GM18951 (cell line): ENCODE data around the gene ARHGEF3.
"Not testable (repeated sequence)": the region's sequence is repeated elsewhere in the genome, so short reads cannot be mapped to it uniquely, and the experiment has no call there.

Source experiments
- POLR2A ChIP-seq: IDR thresholded peaks from 4 replicates; pipeline ENCODE4 v1.6.1; 2011; ENCODE audit warnings: mild to moderate bottlenecking; ENCODE audit not compliant: insufficient read length, insufficient read depth; ENCODE audit errors: extremely low read depth
- in situ Hi-C: fragments of 300-500 bp; cut with MboI; formaldehyde crosslinking; loops from one replicate; pipeline ENCODE4 v1.12.0; 2022; ENCODE audit warnings: low sequenced_read_pairs, mixed read lengths, inconsistent platforms; ENCODE audit not compliant: unreplicated experiment

Gene ARHGEF3

DNA sequence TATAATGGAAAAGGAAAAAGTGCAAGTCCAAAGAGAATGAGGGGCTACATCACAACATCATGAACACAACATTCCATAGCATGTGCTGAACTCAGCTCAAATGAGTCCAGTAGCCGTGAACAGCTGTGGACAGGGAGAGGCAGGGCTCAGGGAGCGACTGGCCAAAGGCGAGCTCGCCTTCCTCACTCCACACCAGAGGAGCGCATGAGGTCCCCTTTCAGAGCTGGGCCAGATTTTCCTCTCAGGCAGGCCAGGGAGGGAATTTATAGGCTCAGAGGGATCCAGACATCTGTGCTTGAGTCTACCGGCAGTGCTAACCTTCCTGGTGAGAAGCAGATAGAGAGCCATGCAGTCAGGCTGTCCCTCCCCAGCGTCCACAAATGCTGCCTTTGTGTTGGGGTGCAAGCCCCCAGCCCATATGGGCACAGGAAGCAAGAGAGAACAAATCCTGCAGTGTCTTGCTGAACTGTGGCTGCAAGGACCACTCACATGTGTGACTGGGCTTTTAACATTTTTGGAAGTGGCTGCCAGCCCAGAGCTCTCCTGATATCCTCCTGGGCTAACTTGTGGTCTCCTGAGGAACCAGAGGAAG lies 32.5 kb downstream of the ARHGEF3 start:
- no peak for TF ChIP-seq POLR2A
- in situ Hi-C loops: no loop called here

DNA sequence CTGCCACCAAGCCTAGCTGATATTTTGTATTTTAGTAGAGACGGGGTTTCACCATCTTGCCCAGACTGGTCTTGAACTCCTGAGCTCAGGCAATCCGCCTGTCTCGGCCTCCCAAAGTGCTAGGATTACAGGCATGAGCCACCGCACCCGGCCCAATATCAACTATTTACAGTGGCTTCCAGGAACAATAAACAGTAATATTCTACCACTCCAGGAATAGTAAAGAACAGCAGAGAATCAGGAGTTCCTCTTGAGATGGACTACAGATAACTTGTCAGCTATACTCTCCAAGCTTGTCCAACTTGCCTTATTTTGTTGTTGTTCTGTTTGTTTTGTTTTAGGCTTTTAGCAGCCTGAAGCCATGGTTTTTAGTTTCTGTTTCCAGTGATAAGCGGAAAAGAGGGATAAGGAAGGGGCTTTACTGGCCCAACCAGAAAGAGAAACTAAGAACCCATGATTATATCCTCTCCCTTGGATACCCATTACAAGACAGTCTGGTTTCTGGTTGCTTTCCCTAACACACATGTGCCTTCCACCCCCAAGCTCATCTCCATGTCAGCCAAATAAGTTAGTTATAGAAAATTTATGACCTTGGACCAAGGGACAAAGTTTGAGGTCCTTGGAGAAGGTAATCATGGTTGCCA lies 36.7 kb downstream of the ARHGEF3 start:
- in situ Hi-C loops: no loop called here

DNA sequence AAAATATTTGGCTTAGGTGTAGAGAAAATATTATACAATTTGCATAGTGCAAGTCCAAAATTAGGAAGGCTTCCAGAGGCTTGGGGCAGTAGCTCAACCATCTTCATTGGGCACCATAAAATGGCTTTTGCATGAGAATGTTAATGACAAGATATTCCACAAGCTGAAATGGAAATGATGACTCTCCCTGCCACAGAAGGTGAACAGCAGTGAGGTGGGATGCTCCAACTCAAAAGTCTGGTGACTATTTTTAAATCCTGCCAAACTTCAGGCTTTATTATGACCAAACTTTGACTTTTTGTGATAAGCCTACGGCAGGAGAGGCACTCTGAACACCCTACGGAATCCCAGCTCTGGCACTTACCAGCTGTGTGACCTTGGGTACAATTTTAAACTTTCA lies 37.6 kb downstream of the ARHGEF3 start:
- TF ChIP-seq POLR2A: no peak
- in situ Hi-C loops: no loop called here

More for the DNA sequence above, 36.7 kb downstream of the ARHGEF3 start:
- TF ChIP-seq POLR2A: no peak

DNA sequence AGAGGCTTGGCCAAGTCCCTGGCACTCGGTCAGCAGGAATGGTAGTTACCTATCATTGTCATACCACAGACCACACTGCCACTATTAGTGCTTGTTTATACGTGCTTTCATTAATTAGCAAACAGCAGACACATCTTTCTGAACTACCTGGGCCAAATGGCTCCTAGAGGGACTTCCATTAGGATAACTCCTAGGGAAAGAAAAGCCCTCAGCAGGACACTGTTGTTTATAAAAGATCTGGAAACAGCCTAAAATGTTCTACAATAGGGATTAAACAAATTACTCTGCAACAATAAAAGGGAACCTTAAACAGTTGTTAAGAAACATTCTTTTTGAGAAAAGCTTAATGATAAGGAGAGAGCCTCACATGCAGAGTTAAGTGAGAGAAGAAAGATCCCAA lies 38.5 kb downstream of the ARHGEF3 start:
- in situ Hi-C loops: no loop called here

DNA sequence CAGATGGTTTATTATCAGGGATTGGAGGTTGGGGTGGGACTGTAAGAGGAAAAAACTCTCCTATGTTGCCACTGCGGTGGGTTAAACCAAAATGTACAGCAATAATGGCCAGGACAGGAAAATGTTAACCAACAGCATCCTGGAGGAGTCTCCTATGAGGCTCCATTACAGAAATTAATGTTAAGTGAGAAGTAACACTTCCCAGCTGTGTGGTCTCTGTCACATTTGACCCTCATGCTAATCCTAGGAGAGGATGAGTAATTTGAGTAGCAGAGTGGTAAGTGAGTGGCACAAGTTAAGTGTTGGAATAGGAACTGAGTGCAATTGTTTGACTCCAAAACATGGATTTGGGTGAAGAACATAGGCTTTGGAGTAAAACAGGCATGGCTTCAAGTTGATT lies 39.0 kb downstream of the ARHGEF3 start:
- in situ Hi-C loops: no loop called here
- no peak for TF ChIP-seq POLR2A

More for the DNA sequence above, 38.5 kb downstream of the ARHGEF3 start:
- TF ChIP-seq POLR2A: no peak

DNA sequence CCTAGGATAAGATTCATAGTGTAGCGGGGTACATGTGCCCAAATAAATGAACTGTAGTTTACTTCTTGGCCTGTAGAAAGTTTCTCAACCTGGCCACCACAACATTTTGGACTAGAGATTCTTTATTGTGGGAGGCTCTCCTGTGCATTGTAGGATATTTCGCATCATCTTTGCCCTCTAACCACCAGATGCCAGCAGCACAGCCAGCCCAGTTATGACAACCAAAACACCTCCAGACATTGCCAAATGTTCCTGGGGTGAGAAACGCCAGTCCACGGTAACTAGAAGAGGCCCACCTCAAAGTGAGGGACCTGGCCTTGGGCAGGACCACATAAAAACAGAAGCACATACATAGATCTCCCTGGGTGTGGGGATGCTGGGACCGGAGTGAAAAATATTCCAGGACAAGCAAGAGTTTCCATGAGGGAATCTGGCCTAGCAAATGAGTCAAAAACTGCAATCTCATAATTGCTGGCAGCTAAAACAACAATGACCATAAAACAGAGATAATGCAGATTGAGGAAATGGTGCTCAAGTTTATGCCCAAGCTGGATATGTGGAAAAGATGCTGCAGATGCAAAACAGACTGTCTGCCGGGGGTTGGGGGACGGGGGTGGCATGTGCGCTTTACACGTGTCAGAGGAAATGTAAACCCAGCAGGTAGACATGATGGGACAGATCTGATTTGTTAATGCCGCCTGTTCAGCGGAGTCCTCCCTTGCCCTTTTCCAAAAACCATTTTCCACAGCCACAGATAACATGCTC lies 39.7 kb downstream of the ARHGEF3 start:
- in situ Hi-C loops: no loop called here
- TF ChIP-seq POLR2A: no peak

DNA sequence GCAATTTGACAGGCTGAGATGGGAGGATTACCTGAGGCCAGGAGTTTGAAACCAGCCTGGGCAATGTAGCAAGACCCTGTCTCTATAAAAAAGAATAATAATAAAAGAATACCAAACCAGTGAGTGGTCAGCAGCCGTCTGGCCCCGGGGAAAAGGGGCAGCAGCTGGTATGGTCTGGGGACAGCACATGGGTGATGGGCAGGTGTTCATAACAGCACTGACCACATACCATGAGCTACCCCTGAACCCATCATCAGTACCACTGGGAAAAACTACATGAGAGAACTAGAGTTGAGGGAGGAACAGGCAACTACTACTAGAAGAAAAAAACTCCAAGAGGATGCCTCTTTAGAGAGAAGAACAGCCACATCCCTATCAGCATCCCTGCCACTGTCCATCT lies 40.7 kb downstream of the ARHGEF3 start:
- in situ Hi-C loops: no loop called here
- TF ChIP-seq POLR2A: no peak

DNA sequence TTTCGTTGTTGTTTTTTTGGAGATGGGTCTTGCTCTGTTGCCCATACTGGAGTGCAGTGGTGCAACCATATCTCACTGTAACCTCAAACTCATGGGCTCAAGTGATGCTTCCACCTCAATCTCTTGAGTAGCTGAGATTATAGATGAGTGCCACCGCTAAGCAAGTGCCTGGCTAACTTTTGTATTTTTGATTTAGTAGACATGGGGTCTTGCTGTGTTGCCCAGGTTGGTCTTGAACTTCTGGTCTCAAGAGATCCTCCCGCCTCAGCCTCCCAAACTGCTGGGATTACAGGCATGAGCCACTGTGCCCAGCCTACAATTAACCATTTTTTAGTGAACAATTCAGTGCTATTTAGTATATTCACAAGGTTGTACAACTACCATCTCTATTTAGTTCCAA lies 42.2 kb downstream of the ARHGEF3 start:
- no peak for TF ChIP-seq POLR2A
- in situ Hi-C loops: no loop called here

DNA sequence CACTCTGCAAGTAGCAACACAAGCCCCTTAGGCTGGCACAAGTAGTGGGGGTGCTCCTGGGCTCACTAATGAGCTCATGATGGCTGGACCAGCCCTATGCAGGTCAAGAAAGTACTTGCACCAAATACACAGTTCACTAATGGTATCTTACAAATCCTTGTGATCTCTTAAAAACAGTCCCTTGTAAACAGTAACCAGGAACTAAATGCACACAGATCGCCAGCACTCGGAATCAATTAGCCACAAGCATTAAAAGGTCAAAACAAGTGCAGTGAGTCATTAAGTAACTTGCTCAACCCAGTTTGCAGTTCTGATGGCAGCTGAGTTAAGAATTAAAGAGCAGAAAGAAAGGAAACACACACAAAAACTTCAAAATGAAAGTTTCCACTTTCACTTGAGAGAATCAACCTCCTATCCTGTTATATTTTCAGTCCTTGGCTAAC lies 43.2 kb downstream of the ARHGEF3 start:
- TF ChIP-seq POLR2A: no peak
- in situ Hi-C loops: no loop called here

DNA sequence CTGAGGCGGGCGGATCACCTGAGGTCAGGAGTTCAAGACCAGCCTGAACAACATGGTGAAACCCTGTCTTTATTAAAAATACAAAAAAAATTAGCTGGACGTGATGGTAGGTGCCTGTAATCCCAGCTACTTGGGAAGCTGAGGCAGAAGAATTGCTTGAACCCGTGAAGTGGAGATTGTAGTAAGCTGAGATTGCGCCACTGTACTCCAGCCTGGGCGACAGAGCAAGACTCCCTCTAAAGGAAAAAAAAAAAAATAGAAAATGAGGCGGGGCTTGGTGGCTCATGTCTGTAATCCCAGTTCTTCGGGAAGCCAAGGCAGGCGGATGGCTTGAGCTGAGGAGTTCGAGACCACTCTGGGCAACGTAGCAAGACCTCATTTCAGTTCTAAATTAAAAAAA lies 43.7 kb downstream of the ARHGEF3 start:
- in situ Hi-C loops: not testable (repeated sequence)

DNA sequence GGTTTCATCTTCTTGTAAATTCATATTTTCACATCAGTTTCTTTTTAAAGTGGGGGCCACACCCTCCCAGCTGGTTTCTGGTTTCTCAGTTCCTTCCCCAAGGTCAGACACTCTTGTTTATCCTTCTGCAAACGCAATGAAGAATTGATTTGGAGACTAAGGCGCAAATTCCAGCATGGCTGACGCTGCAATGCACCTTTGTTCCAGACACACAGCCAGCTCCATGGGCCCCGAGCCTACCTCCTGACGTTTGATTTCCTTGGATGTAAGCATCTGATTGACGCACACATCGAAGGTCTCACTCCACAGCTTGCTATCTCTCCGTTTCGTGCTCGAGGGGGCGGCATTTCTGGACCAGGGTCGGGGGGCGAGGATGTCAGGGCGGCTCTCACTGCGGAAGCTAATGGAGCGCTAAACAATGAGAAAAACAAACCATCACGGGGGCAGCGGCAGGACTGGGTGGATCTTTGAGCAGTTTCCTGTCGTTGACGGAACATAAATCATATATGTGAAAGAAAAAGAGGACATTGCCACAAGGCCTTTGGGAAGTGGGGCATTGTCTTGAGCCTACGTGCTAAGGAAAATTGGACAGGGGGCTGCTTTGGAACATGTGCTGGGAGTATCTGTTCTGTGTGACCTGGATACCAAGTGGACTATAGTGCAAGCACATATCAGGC lies 46.9 kb downstream of the ARHGEF3 start:
- TF ChIP-seq POLR2A: peak; percentile 22
- in situ Hi-C loops: no loop called here

DNA sequence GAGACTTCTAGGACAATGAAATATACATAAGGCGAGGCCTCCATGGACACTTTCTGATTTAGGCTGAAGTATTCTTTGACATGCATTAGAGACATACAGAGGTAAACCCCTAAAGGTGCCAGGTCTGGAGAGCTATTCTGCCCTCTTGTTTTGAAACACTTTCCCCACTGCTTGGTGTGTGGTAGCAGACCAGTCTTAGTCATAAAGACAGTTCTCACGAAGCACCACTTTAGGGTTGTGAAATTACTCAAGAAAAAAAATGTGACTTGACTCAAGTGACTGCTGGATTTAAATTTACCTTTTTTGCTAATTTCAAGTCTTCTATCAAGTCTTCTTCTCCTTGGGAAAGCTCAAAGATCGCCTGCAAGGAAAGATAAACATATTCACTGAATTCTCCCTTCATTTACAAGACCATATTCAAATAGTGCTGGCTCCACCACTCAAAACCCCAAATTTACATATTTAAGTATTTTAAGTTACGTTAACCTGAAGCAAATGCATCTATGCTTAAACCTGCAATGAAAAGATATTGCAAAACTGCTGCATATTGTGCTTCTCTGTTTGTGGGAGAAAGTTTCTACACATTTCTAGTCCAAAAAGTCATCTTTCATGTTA lies 48.4 kb downstream of the ARHGEF3 start:
- TF ChIP-seq POLR2A: no peak
- in situ Hi-C loops: no loop called here

DNA sequence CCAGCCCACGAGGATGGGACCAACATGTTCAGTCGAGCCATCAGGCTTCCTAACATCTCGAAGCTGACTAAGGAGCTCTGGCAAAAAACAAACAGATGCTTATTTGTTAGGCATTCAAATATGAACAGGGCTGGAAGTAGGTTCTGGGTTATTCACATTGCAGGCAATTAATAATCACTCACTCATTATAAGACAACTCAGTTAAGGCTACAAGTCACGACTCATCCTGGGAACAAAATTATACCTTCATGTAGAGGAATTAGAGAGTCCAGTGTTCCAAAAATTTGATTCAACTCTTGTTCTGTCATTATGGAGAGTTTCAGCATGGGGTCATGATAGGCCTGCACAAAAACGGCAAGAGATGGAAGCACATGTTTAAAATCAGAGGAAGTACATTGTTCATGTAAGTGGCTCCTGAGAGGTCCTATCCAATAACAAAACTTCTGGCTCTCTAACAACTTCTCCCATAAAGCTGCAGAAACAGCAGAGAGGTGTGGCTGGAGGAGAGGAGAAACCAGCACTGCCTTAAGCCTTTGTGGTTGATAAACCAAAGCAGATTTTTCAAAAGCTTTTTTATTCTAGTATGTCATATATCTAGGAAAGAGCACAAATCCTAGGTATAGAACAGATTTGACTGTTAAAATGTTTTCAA lies 50.6 kb downstream of the ARHGEF3 start:
- in situ Hi-C loops: no loop called here

More for the DNA sequence above, 50.6 kb downstream of the ARHGEF3 start:
- no peak for TF ChIP-seq POLR2A
